Activated naive CD4-positive, alpha-beta T cell (primary cell): Measurements from ENCODE around the gene PPDPF.
"Not testable (repeated sequence)": the region's sequence is repeated elsewhere in the genome, so short reads cannot be mapped to it uniquely, and the experiment has no call there.

ENCODE experiments used
- DNase-seq, 4 experiments: peaks; one replicate each; lab custom pipeline; 2025; lab: John Stamatoyannopoulos, UW

The PPDPF gene

DNA sequence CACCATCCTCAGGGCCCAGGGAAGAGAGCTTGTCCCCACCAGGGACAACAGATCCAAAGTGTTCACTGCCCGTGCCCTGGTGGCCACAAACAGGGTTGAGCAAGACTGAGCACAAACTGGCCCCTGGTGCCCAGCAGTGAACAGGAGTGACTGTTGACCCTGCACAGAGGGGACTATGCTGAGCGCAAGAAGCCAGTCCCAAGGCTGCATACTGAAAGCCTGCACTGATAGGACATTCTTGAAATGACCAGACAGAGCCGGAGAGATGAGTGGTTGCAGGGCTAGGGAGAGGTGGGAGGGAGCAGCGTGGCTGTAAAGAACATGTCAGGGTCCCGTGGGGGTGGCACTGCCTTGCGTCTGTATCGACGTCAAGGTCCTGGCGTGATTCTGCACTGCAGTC lies 30.5 kb downstream of the PPDPF start:
- no peak for DNase-seq

DNA sequence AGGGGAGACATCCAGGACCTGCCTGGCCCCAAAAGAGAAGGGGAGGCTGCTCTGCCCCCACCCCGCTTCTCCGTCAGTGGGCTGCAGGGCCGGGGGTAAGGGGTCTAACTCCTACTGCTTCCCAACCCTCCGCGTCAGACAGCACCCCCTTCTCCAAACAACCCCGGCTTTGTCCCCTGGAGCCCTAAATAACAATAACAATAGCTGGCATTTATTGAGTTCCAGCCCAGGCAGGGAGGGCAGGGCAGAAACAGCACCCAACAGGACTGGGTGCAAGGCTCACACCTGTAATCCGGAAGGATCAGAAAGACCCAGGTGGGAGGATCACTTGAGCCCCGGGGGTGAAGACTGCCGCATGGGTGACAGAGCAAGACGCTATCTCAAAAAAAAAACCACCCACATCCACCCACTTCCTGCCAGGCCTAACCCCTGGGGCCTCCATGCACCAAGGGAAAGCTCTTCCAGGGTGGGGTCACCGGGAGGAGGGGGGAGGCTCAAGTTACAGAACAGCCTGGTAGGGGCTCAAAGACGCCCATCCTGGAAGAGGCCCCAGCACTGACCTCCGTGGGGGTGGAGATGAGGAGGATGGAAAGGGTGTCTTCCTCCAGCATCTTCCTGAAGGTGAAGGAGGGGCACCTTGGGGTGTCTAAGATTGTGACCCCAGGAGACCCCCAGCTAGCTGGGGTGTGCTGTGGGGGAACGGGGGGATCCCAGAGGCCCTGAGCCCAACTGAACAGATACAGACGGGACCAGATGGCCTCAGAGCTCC lies 32.1 kb downstream of the PPDPF start:
- peak in 1 of 4 experiments; percentile 40 for DNase-seq

DNA sequence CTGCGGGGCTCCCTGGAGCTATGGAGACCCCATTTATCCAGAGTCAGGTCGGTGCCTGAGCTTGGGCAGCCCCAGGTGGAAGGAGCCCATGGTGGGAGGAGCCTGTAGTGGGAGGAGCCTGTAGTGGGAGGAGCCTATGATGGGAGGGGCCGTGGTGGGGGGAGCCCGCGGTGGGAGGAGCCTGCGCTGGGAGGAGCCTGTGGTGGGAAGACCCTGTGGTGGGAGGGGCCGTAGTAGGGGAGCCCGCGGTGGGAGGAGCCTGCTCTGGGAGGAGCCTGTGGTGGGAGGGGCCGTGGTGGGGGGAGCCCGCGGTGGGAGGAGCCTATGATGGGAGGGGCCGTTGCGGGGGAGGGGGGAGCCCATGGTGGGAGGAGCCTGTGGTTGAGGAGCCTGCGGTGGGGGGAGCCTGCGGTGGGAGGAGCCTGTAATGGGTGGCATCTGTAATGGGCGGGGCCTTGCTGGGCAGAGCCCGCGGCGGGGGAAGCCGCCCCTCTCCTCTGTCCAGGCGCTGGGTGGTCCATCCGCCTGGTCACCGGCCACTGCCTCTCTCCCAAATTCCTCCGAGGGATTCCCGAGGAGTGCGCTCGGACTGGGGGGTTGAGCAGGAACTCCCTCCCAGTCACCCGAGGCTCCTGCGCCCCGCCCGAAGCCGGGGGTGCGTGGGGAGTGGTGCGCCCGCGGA lies 32.8 kb downstream of the PPDPF start:
- peak; percentile 79 to 91 (median 90) for DNase-seq

DNA sequence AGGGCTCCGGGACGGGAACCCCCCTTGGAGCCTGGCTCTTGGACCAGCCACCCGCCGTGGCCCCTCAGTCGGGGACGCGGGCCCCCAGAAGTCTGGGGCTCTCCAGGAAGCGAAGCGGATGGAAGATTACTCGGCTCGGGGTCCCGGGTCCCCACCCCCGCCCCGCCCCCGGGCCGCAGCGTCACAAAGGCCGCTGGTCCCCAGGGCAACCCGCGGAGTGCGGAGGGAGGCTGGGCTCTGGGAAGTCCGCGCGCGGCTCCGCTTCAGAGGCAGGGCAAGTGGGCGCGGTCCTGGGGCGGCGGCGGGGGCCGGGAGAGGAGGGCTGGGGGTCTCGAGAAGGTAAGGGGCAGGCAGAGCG lies 33.3 kb downstream of the PPDPF start, which contains the start of gene FNDC11:
TSS of gene FNDC11 (plus strand) at position 227 of the 358 bp plus-strand sequence. CDS start 1,505 bp downstream, outside the sequence.
- DNase-seq = peak in 1 of 4 experiments; percentile 54

DNA sequence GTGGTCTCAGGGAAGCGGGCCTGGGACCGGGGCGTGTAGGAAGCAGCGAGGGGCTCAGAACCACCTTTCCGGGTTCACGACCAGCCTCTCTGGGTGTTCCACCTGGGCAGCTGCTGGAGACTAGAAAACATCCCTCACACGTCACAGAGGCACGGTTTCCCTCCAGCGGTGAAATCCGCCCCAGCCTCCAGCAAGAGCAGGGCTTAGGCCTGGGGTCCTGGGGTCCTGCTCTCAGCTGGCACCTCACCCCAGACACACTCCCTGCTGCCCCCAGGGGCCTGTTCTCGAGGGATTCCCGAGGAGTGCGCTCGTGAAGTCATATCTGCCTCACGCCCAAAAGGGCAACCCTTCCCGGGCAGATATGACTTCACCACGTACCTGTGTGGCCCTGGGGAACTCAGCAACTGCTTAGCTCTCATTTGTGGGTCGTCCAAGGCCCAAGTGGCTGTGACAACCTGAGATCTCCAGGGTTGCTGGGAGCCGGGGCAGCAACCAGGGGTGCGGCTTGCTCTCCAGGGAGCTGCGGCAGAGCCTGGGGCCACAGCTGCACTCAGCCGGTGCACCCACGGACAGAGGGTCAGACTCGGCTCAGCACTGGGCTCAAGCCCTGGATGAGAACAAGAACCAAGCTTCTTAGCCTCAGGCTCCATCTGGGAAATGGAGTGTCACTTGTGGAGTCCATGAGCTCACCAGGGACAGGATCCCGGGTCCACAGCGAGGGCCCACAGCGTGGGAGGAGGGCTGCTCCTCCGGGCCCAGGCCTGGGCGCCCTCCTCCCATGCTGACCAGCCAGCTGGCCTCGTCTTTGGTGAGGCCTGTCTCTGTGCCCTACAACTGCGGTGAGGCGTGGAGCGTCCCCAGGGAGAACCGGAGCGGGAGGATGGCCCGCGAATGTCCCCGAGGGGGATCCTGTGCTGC lies 34.1 kb downstream of the PPDPF start:
- DNase-seq = peak in 1 of 4 experiments; percentile 29

DNA sequence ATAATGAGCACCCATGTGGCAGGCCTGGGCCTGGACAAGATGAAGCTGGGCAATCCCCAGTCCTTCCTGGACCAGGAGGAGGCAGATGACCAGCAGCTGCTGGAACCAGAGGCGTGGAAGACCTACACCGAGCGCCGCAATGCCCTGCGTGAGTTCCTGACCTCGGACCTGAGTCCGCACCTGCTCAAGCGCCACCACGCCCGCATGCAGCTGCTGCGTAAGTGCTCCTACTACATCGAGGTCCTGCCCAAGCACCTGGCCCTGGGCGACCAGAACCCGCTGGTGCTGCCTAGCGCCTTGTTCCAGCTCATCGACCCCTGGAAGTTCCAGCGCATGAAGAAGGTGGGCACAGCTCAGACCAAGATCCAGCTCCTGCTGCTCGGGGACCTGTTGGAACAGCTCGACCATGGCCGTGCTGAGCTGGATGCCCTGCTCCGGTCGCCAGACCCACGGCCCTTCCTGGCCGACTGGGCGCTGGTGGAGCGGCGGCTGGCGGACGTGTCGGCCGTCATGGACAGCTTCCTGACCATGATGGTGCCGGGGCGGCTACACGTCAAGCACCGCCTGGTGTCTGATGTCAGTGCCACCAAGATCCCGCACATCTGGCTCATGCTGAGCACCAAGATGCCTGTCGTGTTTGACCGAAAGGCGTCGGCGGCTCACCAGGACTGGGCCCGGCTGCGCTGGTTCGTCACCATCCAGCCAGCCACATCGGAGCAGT lies 35.3 kb downstream of the PPDPF start:
- DNase-seq = no peak

DNA sequence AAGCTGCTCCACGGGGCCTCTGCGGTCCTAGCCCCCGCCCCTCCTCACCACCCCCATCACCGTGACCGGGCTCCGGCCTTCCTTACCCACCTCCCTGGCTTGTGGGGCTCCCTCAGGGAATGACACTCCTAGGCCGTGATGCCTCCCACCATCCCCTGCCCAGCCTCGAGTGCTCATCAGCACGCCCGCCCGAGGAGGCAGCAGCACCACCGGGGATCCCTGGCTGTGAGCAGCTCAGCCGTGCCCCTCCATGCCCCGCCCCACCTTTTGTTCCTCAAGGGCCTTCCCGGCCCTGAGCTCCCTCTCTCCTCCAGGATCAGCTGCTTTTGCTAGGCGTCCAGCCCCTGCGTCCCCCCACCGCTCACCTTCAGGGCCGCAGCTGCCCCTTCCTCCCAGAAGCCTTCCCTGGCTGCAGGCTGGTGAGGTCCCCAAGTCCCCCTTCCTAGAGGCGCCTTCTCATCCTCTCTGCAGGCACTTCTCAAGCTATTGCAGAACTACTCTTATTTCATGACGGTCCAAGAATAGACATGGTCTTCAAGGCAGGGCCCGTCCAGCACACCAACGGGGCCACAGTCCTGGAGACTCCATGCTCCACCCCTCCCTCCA lies 36.4 kb downstream of the PPDPF start:
- no peak for DNase-seq

DNA sequence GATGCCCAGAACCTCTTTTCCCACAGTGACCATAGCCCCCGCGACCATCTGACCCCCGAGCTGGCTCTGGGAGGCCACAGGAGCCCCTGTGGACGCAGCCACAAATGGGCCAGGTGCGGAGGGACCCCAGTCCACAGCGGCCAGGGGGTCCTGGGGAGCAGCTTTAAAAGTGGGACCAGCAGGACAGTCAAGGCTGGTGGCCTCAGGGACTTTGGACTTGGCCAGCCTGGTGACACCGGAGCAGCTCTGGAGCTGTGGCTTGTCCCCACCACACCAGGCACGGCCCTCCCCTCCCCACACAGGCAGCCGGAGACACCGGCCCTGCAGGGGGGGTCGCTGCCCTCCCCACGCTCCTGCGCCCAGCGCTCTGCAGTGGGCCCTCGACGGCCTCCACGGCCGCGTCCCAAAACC lies 36.9 kb downstream of the PPDPF start:
- DNase-seq = no peak

DNA sequence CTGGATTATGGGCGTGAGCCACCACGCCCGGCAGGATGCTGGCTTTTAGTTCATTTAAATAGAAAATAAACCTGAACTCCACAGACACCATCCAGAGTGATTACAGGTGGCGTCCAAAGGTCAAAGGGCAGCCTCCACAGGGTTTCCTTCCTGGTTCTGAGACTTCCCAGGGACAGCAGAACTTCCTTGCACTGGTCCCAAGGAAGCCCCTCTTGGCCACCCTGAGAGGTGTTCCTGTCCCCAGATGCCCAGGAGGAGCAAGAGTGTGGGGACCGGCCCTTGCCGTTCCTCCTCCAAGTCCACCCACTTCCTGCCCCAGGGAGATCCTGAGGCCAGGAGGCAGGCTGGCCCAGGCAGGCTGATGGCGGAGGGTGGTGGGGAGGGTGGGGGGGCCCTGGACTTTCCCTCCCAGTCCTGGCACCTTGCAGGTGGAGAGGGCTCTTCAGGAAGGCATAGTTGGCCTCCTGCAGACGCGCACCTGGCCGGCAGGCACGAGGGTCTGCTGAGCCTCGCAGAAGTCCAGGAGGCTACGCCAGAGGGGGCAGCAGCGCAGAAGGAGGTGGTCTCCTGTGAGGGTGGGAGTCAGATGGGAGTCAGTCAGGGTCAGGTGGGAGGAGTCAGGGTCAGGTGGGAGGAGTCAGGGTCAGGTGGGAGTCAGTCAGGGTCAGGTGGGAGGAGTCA lies 38.4 kb downstream of the PPDPF start:
- no peak for DNase-seq

DNA sequence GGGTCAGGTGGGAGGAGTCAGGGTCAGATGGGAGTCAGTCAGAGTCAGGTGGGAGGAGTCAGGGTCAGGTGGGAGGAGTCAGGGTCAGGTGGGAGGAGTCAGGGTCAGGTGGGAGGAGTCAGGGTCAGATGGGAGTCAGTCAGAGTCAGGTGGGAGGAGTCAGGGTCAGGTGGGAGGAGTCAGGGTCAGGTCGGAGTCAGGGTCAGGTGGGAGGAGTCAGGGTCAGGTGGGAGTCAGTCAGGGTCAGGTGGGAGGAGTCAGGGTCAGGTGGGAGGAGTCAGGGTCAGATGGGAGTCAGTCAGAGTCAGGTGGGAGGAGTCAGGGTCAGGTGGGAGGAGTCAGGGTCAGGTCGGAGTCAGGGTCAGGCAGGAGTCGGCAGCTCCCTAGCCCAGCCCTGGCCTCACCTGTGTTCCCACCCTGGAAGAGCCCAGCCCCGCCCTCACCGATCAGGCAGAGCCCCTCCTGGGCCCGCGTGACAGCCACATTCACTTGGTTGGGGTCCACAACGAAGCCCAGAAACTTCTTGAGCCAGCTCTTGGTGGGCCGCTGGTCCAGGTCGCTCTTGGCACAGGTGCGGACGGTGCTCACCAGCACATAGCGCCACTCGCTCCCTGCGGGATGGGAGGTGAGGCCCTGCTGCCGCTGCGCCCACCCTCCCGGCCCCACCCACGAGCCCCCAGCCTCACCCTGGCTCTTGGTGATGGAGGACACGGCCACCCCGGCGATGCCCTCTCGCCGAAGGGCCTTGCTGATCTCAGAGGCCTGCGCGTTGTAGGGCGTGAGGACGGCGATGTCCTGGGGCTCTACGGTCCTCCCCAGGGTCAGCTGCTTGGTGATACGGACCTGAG lies 39.1 kb downstream of the PPDPF start:
- DNase-seq = not testable (repeated sequence)

DNA sequence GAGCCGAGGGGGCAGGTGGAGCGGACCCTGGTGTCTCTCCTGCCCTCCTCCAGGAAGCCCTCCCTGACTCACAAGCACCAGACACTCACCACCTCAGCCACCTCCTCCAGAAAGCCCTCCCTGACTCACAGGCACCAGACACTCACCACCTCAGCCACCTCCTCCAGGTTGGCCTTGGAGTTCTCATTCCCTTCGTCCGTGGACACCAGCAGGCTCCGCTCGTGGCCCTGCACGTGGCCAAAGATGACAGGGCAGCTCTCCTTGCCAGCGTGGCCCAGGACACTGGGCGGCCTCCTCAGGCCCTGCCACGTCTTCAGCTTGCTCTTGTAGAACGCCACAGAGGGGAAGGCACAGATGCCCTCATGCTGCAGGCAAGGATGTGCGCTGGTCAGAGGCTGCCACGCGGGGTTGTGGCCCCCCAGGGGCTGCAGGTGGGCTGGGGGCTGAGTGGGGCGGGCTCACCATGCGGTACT lies 39.8 kb downstream of the PPDPF start:
- no peak for DNase-seq

DNA sequence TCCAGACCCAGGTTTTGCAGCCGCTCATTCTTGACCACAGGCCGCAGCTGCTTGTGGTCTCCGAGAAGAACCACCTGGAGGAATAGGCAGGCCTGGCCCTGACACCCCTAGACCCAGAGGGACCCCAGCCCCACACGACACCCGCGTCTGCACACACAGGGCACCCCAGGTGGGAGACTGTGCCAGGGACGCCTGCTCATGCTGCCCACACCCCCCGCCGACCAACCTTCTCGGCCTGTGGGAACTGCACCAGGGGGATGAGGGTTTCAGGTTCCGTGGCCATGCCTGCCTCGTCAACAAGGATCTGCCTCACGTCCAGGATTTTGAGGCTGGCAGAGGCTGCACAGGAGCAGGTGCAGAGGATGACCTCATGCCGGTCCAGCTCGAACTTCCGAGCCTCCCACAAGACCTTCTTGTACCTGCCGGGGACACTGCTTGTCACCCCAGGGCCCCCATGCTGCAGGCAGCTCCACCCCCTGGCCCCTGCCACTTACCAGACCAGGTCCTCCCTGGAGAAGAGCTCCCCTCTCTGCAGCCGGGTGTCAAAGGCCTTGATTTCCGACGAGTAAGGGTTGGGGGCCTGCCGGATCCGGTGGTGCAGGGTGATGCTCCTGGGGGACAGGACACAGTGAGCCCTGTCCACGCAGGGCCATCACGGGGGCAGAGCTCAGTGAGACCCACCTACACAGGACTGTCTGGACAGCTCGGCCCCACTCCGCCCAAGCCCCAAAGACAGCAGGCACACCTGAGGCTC lies 40.5 kb downstream of the PPDPF start:
- DNase-seq = no peak

DNA sequence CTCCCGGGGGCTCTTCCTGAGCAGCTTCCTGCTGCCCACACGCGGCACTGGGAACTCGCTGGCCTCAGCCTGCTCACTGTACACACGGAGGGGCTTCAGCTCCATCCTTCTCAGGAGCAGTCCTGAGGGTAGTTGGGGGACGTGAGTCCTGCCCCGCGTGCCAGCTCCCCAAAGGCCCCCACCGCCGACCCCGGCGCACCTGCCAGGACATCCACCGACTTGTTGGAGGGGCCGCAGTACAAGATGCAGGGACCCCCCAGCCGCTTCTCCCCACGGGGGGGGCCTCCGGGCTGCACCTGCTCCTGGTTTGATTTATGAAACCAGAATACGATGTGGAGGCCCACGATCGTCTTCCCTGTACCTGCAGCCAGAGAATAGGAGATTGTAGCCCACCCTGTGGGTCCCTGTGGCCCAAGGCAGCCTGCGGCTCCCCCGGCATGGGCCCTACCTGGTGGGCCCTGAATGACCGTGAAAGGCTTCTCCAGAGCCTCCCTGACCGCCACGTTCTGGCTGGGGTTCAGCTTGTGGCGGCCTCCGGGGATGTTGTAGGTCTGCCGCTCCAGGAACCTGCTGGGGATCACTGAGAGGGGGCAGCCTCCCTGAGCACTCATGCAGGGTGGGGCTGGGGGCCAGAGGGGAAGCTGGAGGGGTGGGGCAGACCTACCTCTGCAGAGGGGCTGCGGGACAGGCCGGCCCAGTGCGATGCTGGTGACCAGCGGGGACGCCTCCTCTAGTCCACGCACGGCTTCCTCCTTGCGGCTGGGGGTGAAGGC lies 41.2 kb downstream of the PPDPF start:
- DNase-seq = no peak

DNA sequence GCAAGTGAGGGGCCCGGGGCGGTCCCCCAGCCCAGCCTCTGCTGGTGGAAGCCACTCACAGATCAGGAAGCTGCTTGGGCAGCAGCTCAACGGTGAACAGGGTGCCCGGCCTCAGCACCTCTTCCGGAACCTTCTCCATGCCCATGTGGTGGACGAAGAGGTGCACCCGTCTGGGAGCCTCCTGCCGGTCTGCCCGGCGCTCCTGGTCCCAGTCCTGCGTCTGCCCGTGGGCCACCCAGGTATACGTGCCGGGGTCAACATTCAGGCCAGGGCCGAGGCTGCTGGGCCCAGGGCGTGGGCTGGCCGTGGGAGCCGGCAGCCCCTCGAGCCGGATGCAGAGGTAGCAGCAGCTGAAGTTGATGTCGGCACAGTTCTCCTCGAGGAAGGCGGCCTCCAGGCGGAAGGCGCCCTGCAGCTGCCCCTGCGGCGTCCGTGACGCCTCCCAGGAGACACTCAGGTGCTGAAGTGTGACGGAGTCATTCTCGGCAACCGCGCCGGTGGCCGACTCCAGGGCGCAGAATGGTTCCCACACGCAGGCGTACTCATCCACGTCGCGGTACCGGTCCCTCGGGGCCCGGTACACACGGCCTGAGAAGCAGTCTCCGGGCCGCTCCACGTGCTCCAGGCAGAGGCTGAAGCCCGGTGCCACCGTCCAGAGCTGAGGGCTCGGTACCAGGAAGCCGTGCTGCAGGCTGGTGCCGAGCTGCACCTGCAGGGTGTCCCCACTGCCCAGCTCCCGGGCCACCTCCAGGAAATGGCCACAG lies 42.1 kb downstream of the PPDPF start:
- no peak for DNase-seq

DNA sequence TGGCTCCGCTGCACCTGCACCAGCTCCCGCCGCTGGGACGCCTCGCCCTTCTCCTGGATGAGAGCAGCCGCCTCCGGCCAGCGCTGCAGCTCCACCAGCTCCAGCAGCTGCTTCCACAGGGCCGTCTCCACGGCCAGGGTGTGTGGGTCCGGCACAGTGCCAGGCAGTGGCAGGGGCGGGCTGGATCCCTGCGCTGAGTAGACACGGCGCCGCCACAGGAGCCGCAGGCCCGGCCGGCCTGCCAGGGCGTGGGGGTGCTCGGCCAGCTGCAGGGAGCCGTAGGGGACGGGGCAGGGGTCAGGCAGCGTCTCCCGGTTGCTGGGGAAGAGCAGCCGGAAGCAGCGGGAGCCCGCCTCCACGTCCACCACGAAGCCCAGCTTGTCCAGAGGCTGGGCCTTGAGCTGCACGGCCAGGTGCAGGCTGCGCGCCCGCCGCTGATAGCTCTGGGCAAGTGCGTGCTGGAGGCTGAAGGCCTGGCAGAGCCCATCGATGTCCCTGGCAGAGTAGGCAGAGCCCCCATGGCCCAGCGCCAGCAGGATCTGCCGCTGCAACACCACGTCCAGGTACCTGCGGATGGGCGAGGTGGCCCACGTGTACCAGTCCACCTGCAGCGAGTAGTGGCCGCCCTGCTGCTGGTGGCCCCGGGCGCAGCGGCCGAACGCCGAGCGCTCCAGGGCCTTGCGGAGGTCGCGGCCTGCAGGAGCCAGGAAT lies 42.8 kb downstream of the PPDPF start:
- no peak for DNase-seq

DNA sequence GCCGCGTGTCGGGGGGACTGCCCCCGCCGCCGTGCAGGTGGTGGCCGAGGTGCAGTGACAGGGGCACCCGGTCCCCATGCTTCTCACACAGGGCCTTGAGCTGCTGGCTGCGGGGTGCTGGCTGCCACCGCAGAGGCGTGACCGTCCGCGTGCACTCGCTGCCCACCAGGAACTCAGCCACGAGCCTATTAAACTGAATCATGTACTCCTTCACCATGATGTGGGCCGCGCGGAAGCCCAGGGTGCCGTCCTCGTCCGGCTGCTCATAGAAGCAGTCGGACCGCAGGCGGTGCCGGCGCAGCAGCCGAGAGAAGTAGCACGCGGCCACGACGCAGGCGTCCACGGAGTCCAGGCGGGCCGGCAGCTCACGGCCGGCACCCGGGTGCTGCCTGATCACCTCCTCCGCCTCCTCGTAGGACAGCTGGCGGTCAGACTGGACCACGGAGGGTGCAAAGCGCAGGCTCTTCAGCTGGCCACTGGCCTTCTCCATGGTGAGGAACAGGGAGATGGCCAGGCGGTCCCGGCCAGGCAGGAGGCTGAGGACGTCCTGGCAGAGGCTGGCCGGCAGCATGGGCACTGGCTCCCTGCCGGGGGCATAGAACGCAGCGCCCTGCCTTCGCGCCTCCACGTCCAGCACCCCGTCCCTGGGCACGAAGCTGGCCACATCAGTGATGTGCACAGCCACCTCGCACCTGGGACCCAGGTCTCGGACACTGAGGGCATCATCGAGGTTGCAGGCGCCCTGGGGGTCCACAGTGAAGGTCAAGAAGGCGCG lies 43.7 kb downstream of the PPDPF start:
- no peak for DNase-seq
